SK-N-SH treated with all-trans-retinoic acid at 6 μM for 48 hours (cell line): Measurements from ENCODE around the gene HNRNPA3.
A peak's percentile ranks its signal among the peaks of the same experiment; 100 is the strongest.

ENCODE experiments used
- ATAC-seq: fragments of 200-7000 bp; cut with Tn5 transposase; 3 replicates; pipeline ENCODE4 v1.9.1; 2020; ENCODE audit warnings: mild to moderate bottlenecking, moderate library complexity
- ARNTL ChIP-seq: fragments of 450-650 bp; formaldehyde crosslinking; IDR thresholded peaks from 2 replicates; pipeline ENCODE4 v1.5.0; 2020; ENCODE audit warnings: low read depth, mild to moderate bottlenecking, moderate library complexity, borderline replicate concordance
- CSDC2 ChIP-seq: fragments of 250-450 bp; sonication (Bioruptor Pico); IDR thresholded peaks from 2 replicates; pipeline ENCODE4 v1.5.0; 2020; ENCODE audit warnings: mild to moderate bottlenecking, moderate library complexity
- ESRRG ChIP-seq: fragments of 250-450 bp; sonication (Bioruptor Pico); IDR thresholded peaks from 2 replicates; pipeline ENCODE4 v1.6.1; 2021; ENCODE audit warnings: mild to moderate bottlenecking
- GLIS3 ChIP-seq: fragments of 250-450 bp; sonication (Bioruptor Pico); IDR thresholded peaks from 2 replicates; pipeline ENCODE4 v1.5.0; 2020; ENCODE audit warnings: mild to moderate bottlenecking, moderate library complexity
- ISL1 ChIP-seq: fragments of 250-450 bp; sonication (Bioruptor Pico); IDR thresholded peaks from 2 replicates; pipeline ENCODE4 v2.1.2; 2022; ENCODE audit warnings: mild to moderate bottlenecking, moderate library complexity
- OSR1 ChIP-seq: fragments of 250-450 bp; sonication (Bioruptor Pico); IDR thresholded peaks from 2 replicates; pipeline ENCODE4 v1.8.0; 2022; ENCODE audit warnings: moderate library complexity, mild to moderate bottlenecking, inconsistent platforms
- PPARA ChIP-seq: fragments of 250-450 bp; sonication (Bioruptor Pico); IDR thresholded peaks from 2 replicates; pipeline ENCODE4 v1.5.0; 2020; ENCODE audit warnings: mild to moderate bottlenecking, borderline replicate concordance
- RARB ChIP-seq: fragments of 250-450 bp; sonication (Bioruptor Pico); IDR thresholded peaks from 2 replicates; pipeline ENCODE4 v1.8.0; 2021; ENCODE audit warnings: mild to moderate bottlenecking, moderate library complexity
- SNAI2 ChIP-seq: fragments of 250-450 bp; sonication (Bioruptor Pico); IDR thresholded peaks from 2 replicates; pipeline ENCODE4 v1.5.0; 2020; ENCODE audit warnings: mild to moderate bottlenecking, moderate library complexity
- TCF4 ChIP-seq: fragments of 250-450 bp; sonication (Bioruptor Pico); IDR thresholded peaks from 2 replicates; pipeline ENCODE4 v1.8.0; 2021; ENCODE audit warnings: mild to moderate bottlenecking, moderate library complexity, borderline replicate concordance
- TOX ChIP-seq: fragments of 250-450 bp; sonication (Bioruptor Pico); IDR thresholded peaks from 2 replicates; pipeline ENCODE4 v1.8.0; 2021; ENCODE audit warnings: mild to moderate bottlenecking, moderate library complexity, borderline replicate concordance
- ZC3H10 ChIP-seq: fragments of 250-450 bp; sonication (Bioruptor Pico); IDR thresholded peaks from 2 replicates; pipeline ENCODE4 v1.5.1; 2021; ENCODE audit warnings: mild to moderate bottlenecking, moderate library complexity
- ZFP3 ChIP-seq: fragments of 250-450 bp; sonication (Bioruptor Pico); IDR thresholded peaks from 2 replicates; pipeline ENCODE4 v1.5.0; 2020; ENCODE audit warnings: mild to moderate bottlenecking, moderate library complexity
- ZFP30 ChIP-seq: fragments of 450-650 bp; formaldehyde crosslinking; IDR thresholded peaks from 2 replicates; pipeline ENCODE4 v1.5.0; 2022; ENCODE audit warnings: mild to moderate bottlenecking, moderate library complexity
- ZNF565 ChIP-seq: fragments of 450-650 bp; formaldehyde crosslinking; conservative IDR thresholded peaks from 2 replicates; pipeline ENCODE4 v1.5.0; 2020; ENCODE audit warnings: low read depth, mild to moderate bottlenecking, moderate library complexity
- ZNF70 ChIP-seq: fragments of 450-650 bp; formaldehyde crosslinking; IDR thresholded peaks from 2 replicates; pipeline ENCODE4 v1.5.0; 2020; ENCODE audit warnings: mild to moderate bottlenecking, moderate library complexity
- ZNF8 ChIP-seq: fragments of 450-650 bp; formaldehyde crosslinking; IDR thresholded peaks from 2 replicates; pipeline ENCODE4 v1.5.0; 2020; ENCODE audit warnings: mild to moderate bottlenecking, moderate library complexity
- TF ChIP-seq, protein P1 (sequence below): fragments of 250-450 bp; sonication (Bioruptor Pico); IDR thresholded peaks from 2 replicates; pipeline ENCODE4 v1.5.0; 2020; ENCODE audit warnings: mild to moderate bottlenecking, moderate library complexity
- TF ChIP-seq, protein P2 (sequence below): fragments of 250-450 bp; sonication (Bioruptor Pico); IDR thresholded peaks from 2 replicates; pipeline ENCODE4 v1.8.0; 2021; ENCODE audit warnings: low read depth, mild to moderate bottlenecking, moderate library complexity, borderline replicate concordance
- TF ChIP-seq, protein P3 (sequence below): fragments of 250-450 bp; sonication (Bioruptor Pico); IDR thresholded peaks from 2 replicates; pipeline ENCODE4 v1.5.1; 2020; ENCODE audit warnings: low read depth, mild to moderate bottlenecking, moderate library complexity
- TF ChIP-seq, protein P4 (sequence below): fragments of 250-450 bp; sonication (Bioruptor Pico); IDR thresholded peaks from 2 replicates; pipeline ENCODE4 v1.5.1; 2021; ENCODE audit warnings: mild to moderate bottlenecking, moderate library complexity
- TF ChIP-seq, protein P5 (sequence below): fragments of 250-450 bp; sonication (Bioruptor Pico); IDR thresholded peaks from 2 replicates; pipeline ENCODE4 v1.8.0; 2020; ENCODE audit warnings: mild to moderate bottlenecking, moderate library complexity, borderline replicate concordance

HNRNPA3 gene

DNA sequence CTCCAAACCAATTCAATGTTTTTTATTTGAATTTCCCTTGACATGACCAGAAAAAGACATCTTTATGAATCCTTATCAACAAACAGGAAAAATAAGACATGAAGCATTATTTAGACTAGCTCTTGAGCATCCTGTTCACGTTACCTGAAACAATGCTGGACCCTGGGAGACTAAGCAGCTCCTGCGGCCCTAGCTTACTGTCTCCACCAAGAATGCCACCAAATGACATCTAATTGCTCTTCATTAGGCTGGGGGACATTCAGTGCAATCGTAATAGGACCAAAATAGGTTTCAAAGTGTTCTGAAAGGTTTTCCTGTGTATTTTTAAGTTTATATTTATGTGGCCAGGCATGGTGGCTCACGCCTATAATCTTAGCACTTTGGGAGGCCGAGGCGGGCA is 26.5 kb downstream of the HNRNPA3 start:
- TF ChIP-seq ZNF8 (CRISPR knock-in tag) (no peak), ESRRG (CRISPR knock-in tag) (no peak), GLIS3 (no peak), PPARA (CRISPR knock-in tag) (no peak), ARNTL (CRISPR knock-in tag) (no peak), ZFP30 (CRISPR knock-in tag) (no peak), CSDC2 (CRISPR knock-in tag) (no peak), ZC3H10 (CRISPR knock-in tag) (no peak), TOX (no peak), SNAI2 (CRISPR knock-in tag) (no peak), OSR1 (no peak), ZFP3 (CRISPR knock-in tag) (no peak), ZNF565 (CRISPR knock-in tag) (no peak), ZNF70 (no peak)
- TF ChIP-seq, protein P1, sequence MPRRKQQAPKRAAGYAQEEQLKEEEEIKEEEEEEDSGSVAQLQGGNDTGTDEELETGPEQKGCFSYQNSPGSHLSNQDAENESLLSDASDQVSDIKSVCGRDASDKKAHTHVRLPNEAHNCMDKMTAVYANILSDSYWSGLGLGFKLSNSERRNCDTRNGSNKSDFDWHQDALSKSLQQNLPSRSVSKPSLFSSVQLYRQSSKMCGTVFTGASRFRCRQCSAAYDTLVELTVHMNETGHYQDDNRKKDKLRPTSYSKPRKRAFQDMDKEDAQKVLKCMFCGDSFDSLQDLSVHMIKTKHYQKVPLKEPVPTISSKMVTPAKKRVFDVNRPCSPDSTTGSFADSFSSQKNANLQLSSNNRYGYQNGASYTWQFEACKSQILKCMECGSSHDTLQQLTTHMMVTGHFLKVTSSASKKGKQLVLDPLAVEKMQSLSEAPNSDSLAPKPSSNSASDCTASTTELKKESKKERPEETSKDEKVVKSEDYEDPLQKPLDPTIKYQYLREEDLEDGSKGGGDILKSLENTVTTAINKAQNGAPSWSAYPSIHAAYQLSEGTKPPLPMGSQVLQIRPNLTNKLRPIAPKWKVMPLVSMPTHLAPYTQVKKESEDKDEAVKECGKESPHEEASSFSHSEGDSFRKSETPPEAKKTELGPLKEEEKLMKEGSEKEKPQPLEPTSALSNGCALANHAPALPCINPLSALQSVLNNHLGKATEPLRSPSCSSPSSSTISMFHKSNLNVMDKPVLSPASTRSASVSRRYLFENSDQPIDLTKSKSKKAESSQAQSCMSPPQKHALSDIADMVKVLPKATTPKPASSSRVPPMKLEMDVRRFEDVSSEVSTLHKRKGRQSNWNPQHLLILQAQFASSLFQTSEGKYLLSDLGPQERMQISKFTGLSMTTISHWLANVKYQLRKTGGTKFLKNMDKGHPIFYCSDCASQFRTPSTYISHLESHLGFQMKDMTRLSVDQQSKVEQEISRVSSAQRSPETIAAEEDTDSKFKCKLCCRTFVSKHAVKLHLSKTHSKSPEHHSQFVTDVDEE (CRISPR knock-in tag): no peak
- TF ChIP-seq, protein P2, sequence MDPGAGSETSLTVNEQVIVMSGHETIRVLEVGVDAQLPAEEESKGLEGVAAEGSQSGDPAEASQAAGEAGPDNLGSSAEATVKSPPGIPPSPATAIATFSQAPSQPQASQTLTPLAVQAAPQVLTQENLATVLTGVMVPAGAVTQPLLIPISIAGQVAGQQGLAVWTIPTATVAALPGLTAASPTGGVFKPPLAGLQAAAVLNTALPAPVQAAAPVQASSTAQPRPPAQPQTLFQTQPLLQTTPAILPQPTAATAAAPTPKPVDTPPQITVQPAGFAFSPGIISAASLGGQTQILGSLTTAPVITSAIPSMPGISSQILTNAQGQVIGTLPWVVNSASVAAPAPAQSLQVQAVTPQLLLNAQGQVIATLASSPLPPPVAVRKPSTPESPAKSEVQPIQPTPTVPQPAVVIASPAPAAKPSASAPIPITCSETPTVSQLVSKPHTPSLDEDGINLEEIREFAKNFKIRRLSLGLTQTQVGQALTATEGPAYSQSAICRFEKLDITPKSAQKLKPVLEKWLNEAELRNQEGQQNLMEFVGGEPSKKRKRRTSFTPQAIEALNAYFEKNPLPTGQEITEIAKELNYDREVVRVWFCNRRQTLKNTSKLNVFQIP (CRISPR knock-in tag): no peak
- TF ChIP-seq, protein P3, sequence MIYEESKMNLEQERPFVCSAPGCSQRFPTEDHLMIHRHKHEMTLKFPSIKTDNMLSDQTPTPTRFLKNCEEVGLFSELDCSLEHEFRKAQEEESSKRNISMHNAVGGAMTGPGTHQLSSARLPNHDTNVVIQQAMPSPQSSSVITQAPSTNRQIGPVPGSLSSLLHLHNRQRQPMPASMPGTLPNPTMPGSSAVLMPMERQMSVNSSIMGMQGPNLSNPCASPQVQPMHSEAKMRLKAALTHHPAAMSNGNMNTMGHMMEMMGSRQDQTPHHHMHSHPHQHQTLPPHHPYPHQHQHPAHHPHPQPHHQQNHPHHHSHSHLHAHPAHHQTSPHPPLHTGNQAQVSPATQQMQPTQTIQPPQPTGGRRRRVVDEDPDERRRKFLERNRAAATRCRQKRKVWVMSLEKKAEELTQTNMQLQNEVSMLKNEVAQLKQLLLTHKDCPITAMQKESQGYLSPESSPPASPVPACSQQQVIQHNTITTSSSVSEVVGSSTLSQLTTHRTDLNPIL (CRISPR knock-in tag): no peak
- TF ChIP-seq, protein P4, sequence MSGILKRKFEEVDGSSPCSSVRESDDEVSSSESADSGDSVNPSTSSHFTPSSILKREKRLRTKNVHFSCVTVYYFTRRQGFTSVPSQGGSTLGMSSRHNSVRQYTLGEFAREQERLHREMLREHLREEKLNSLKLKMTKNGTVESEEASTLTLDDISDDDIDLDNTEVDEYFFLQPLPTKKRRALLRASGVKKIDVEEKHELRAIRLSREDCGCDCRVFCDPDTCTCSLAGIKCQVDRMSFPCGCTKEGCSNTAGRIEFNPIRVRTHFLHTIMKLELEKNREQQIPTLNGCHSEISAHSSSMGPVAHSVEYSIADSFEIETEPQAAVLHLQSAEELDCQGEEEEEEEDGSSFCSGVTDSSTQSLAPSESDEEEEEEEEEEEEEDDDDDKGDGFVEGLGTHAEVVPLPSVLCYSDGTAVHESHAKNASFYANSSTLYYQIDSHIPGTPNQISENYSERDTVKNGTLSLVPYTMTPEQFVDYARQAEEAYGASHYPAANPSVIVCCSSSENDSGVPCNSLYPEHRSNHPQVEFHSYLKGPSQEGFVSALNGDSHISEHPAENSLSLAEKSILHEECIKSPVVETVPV (CRISPR knock-in tag): no peak
- no peak for ATAC-seq

DNA sequence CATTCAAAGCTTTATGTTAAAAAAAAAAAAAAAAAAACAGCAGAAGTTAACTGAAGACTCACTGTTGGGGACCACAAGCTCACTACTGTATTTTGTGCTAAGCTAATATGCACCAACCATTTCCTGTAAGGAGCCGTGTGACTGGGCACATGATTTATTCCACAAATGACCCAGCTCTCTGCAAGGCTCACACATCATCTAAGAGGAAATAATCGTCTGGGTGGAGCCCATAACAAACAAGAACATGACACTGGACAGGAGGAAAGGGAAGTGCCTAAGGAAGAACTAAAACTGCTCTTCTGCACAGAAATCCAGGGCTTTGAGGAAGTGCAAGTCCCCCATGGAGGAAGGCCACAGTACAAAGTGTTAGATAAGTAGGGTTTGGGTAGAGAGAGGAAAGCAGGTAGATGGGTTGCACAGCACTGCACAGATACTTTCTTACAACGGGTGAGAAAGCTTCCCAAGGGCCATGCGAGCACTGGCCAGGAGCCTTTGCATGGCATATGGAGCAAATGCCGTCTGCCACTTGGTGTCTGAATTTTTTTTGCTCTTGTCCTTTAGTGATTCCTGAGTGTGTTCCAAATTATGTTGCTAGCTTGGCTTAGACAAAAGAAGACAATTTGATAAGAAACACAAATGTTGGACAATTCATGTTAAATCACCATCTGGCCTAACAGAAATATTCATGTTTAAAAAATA is 27.5 kb downstream of the HNRNPA3 start:
- ATAC-seq: peak; percentile 19
- no peak for TF ChIP-seq TCF4
- no peak for TF ChIP-seq ZFP30 (CRISPR knock-in tag)
- TF ChIP-seq ZNF565 (CRISPR knock-in tag): no peak
- TF ChIP-seq, protein P2 (CRISPR knock-in tag): no peak
- TF ChIP-seq, protein P4 (CRISPR knock-in tag): no peak
- no peak for TF ChIP-seq RARB (CRISPR knock-in tag)
- no peak for TF ChIP-seq SNAI2 (CRISPR knock-in tag)
- TF ChIP-seq ISL1 (CRISPR knock-in tag): no peak
- TF ChIP-seq TOX: no peak
- TF ChIP-seq PPARA (CRISPR knock-in tag): no peak
- TF ChIP-seq, protein P3 (CRISPR knock-in tag): no peak
- TF ChIP-seq ZC3H10 (CRISPR knock-in tag): no peak
- no peak for TF ChIP-seq GLIS3
- TF ChIP-seq, protein P5, sequence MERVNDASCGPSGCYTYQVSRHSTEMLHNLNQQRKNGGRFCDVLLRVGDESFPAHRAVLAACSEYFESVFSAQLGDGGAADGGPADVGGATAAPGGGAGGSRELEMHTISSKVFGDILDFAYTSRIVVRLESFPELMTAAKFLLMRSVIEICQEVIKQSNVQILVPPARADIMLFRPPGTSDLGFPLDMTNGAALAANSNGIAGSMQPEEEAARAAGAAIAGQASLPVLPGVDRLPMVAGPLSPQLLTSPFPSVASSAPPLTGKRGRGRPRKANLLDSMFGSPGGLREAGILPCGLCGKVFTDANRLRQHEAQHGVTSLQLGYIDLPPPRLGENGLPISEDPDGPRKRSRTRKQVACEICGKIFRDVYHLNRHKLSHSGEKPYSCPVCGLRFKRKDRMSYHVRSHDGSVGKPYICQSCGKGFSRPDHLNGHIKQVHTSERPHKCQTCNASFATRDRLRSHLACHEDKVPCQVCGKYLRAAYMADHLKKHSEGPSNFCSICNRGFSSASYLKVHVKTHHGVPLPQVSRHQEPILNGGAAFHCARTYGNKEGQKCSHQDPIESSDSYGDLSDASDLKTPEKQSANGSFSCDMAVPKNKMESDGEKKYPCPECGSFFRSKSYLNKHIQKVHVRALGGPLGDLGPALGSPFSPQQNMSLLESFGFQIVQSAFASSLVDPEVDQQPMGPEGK (CRISPR knock-in tag): no peak
- no peak for TF ChIP-seq ZNF70
- no peak for TF ChIP-seq CSDC2 (CRISPR knock-in tag)
